Esophagus muscularis mucosa (tissue), 4 donors: ENCODE data around the gene EMID1. TPM values are rescaled to one million over a fixed set of nuclear protein-coding genes. Genes with fewer than 3 reads are reported as not detected.

ENCODE experiments used
- DNase-seq: peaks from one replicate; pipeline ENCODE4 v3.0.0-alpha.2; 2017; ENCODE audit errors: extremely low spot score
- H3K27ac ChIP-seq, 4 donors: fragments of 200-600 bp; sonication (generic); replicated peaks in 1 of 4; 1 replicate in 3 of 4; 2 replicates in 1 of 4; pipeline ENCODE4 v1.5.1; 2016 to 2019; ENCODE audit warnings: mild to moderate bottlenecking in 1 of 4
- H3K27me3 ChIP-seq, 4 donors: fragments of 200-600 bp; sonication (generic); one replicate each; pipeline versions ENCODE4 v1.5.1 to v1.6.0; 2016 to 2019
- H3K36me3 ChIP-seq, 4 donors: fragments of 200-600 bp; sonication (generic); one replicate each; pipeline ENCODE4 v1.5.1; 2016 to 2019
- H3K4me1 ChIP-seq, 4 donors: fragments of 200-600 bp; sonication (generic); one replicate each; pipeline ENCODE4 v1.5.1; 2016 to 2019
- H3K4me3 ChIP-seq, 4 donors: fragments of 200-600 bp; sonication (generic); 1 replicate in 2 of 4; 2 replicates in 2 of 4; pipeline ENCODE4 v1.5.1; 2016 to 2019; ENCODE audit warnings: mild to moderate bottlenecking in 4 of 4, moderate library complexity in 1 of 4
- H3K9me3 ChIP-seq, 4 donors: fragments of 200-600 bp; sonication (generic); 1 replicate in 3 of 4; 2 replicates in 1 of 4; pipeline ENCODE4 v1.5.1; 2016 to 2019
- CTCF ChIP-seq, 3 experiments: fragments of 200-600 bp in 2 of 3; fragments of 450-650 bp in 1 of 3; sonication (generic) in 2 of 3; IDR thresholded peaks; one replicate each; pipeline ENCODE4 v1.5.1; 2017 to 2019; ENCODE audit warnings: antibody characterized with exemption in 3 of 3, mild to moderate bottlenecking in 2 of 3, moderate library complexity in 1 of 3
- EP300 ChIP-seq: sonication (generic); formaldehyde crosslinking; IDR thresholded peaks from one replicate; pipeline ENCODE4 v1.6.1; 2017; ENCODE audit warnings: antibody characterized with exemption
- POLR2A ChIP-seq: fragments of 450-650 bp; IDR thresholded peaks from one replicate; pipeline ENCODE4 v1.6.1; 2017; ENCODE audit warnings: antibody characterized with exemption, moderate library complexity, mild to moderate bottlenecking, low read depth
- POLR2AphosphoS5 ChIP-seq, 2 donors: sonication (generic); formaldehyde crosslinking; IDR thresholded peaks; one replicate each; pipeline ENCODE4 v1.6.1; 2017; ENCODE audit warnings: antibody characterized with exemption in 2 of 2
- WGBS: methylation state at CpG from one replicate; pipeline ENCODE4 v1.1.5; 2018; 5-methylcytosine and 5-hydroxymethylcytosine counted together
- intact Hi-C: fragments of 100-400 bp; cut with DNase I; formaldehyde crosslinking; loops from one replicate; pipeline ENCODE4 v1.15.1; 2023
- total RNA-seq, 4 donors: library from RNA; depleted of rRNA; stranded (reverse); fragments of >200 nt; gene quantifications; one replicate each; pipeline versions ENCODE4 v1.1.0 to v1.2.1, GENCODE V29; 2016

Gene EMID1
- total RNA-seq, 4 donors from 2014 or later: 0.65 to 4.0 (median 0.93) TPM

DNA sequence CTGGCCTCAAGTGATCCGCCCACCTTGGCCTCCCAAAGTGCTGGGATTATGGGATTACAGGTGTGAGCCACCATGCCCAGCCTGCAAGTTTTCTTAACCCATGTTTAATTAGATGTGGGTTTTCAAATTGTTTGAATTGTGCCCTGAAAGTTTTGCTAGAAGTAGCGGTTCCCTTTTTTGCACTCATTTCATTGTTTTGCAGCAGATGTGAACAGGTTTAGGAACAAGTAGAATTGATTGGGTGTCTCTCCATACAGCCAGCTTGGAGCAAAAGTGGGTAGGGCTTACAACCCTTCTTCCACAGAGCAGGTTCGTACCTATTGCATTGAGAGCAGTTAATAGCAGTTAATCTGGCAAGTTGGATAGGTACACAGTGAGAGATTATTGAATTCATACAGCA lies 78.5 kb downstream of the EMID1 start:
- Histone ChIP-seq H3K27me3 (no peaks in the 10 kb centered on the region), H3K27ac (no peak overlapping the region), H3K4me1 (peaks cover 0 to 12% (median 8%) of the 10 kb centered on the region in 4 donors), H3K9me3 (no peaks in the 10 kb centered on the region), H3K4me3 (no peak overlapping the region), H3K36me3 (peaks cover 89 to 100% (median 98%) of the 10 kb centered on the region in 4 donors)
- intact Hi-C loops: no loop called here
- no peak for DNase-seq
- WGBS: 96% methylated on average over 3 of the region's 3 CpGs
- TF ChIP-seq EP300 (no peak), CTCF (IDR thresholded peaks at IDR 0.05) (no peak), POLR2AphosphoS5 (IDR thresholded peaks at IDR 0.05) (no peak), POLR2A (no peak)

GRCh38 chr22:29288837-29289236 lies 83.1 kb downstream of the EMID1 start:
- TF ChIP-seq EP300 (no peak), CTCF (IDR thresholded peaks at IDR 0.05) (no peak), POLR2A (no peak), POLR2AphosphoS5 (IDR thresholded peaks at IDR 0.05) (no peak)
- Histone ChIP-seq H3K4me1 (peaks cover 0 to 25% (median 19%) of the 10 kb centered on the region in 4 donors), H3K27me3 (no peaks in the 10 kb centered on the region), H3K36me3 (peaks cover 61 to 100% (median 96%) of the 10 kb centered on the region in 4 donors), H3K9me3 (no peaks in the 10 kb centered on the region), H3K4me3 (no peak overlapping the region), H3K27ac (no peak overlapping the region)
- 19% methylated on average over 2 of the region's 2 CpGs for WGBS
- intact Hi-C loops: no loop called here
- no peak for DNase-seq

GRCh38 chr22:29290061-29290460 lies 84.4 kb downstream of the EMID1 start:
- WGBS: 57% methylated on average over 5 of the region's 5 CpGs
- intact Hi-C loops: no loop called here
- Histone ChIP-seq H3K9me3 (no peaks in the 10 kb centered on the region), H3K36me3 (peaks cover 58 to 100% (median 96%) of the 10 kb centered on the region in 4 donors), H3K27me3 (no peaks in the 10 kb centered on the region), H3K27ac (no peak overlapping the region), H3K4me3 (no peak overlapping the region), H3K4me1 (peaks cover 0 to 25% (median 19%) of the 10 kb centered on the region in 4 donors)
- no peak for TF ChIP-seq POLR2AphosphoS5 (IDR thresholded peaks at IDR 0.05)
- TF ChIP-seq POLR2A: no peak
- TF ChIP-seq EP300: no peak
- no peak for TF ChIP-seq CTCF (IDR thresholded peaks at IDR 0.05)
- no peak for DNase-seq

GRCh38 chr22:29291215-29291614 lies 85.5 kb downstream of the EMID1 start:
- no peaks in the 10 kb centered on the region for H3K9me3 ChIP-seq
- no peak for TF ChIP-seq POLR2A
- no peak for TF ChIP-seq POLR2AphosphoS5 (IDR thresholded peaks at IDR 0.05)
- TF ChIP-seq EP300: no peak
- TF ChIP-seq CTCF (IDR thresholded peaks at IDR 0.05): no peak
- DNase-seq: no peak
- no peak overlapping the region for H3K27ac ChIP-seq
- no peak overlapping the region for H3K4me3 ChIP-seq
- intact Hi-C loops: no loop called here
- H3K27me3 ChIP-seq: no peaks in the 10 kb centered on the region
- peaks cover 0 to 25% (median 19%) of the 10 kb centered on the region in 4 donors for H3K4me1 ChIP-seq
- 56% methylated on average over 7 of the region's 7 CpGs for WGBS
- peaks cover 62 to 100% (median 96%) of the 10 kb centered on the region in 4 donors for H3K36me3 ChIP-seq

DNA sequence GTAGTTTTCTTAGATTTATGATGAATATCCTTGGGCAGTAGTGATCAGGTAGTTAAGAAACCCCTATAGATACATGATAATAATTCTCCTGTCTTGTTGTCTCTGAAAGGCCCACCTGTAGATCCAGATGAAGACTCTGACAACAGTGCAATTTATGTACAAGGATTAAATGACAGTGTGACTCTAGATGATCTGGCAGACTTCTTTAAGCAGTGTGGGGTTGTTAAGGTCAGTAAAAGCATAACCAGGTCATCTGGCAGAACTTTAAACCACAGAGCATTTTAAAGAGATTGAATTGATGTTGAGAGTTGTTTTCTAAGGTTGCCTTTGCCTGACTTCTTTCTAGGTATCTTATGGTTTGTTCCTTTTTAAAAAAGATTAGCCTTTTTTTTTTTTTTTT lies 86.7 kb downstream of the EMID1 start:
- Histone ChIP-seq H3K27ac (no peak overlapping the region), H3K4me3 (no peak overlapping the region), H3K27me3 (no peaks in the 10 kb centered on the region), H3K9me3 (no peaks in the 10 kb centered on the region), H3K36me3 (peaks cover 64 to 100% (median 97%) of the 10 kb centered on the region in 4 donors), H3K4me1 (peaks cover 0 to 25% (median 19%) of the 10 kb centered on the region in 4 donors)
- TF ChIP-seq EP300 (no peak), POLR2AphosphoS5 (IDR thresholded peaks at IDR 0.05) (no peak), POLR2A (no peak), CTCF (IDR thresholded peaks at IDR 0.05) (no peak)
- intact Hi-C loops: no loop called here
- no peak for DNase-seq
